Left ventricle myocardium inferior (tissue), 1 donor: ENCODE data around the gene ZNF750. TPM values are rescaled to one million over a fixed set of nuclear protein-coding genes. Genes with fewer than 3 reads are reported as not detected.

Experiments
- DNase-seq: peaks from one replicate; pipeline ENCODE4 v3.0.0-alpha.2; 2020
- H3K27ac ChIP-seq: fragments of 200-600 bp; replicated peaks from 2 replicates; pipeline ENCODE4 v1.8.0; 2021
- H3K27me3 ChIP-seq: fragments of 200-600 bp; 2 replicates; pipeline ENCODE4 v1.8.0; 2021; ENCODE audit warnings: low read depth
- H3K36me3 ChIP-seq: fragments of 200-600 bp; 2 replicates; pipeline ENCODE4 v1.8.0; 2021
- H3K4me1 ChIP-seq: fragments of 200-600 bp; 2 replicates; pipeline ENCODE4 v1.8.0; 2021
- H3K4me3 ChIP-seq: fragments of 200-600 bp; 2 replicates; pipeline ENCODE4 v1.8.0; 2021; ENCODE audit warnings: mild to moderate bottlenecking, moderate library complexity
- H3K9me3 ChIP-seq: fragments of 200-600 bp; replicated peaks from 2 replicates; pipeline ENCODE4 v1.8.0; 2021
- CTCF ChIP-seq: fragments of 200-600 bp; IDR thresholded peaks from 2 replicates; pipeline ENCODE4 v1.8.0; 2021; ENCODE audit warnings: antibody characterized with exemption, mild to moderate bottlenecking, borderline replicate concordance
- intact Hi-C: fragments of 100-400 bp; cut with micrococcal nuclease; formaldehyde crosslinking; loops from one replicate; pipeline ENCODE4 v1.11.0; 2022
- total RNA-seq: library from RNA; stranded (reverse); fragmentation: NEBNext Ultra II Directional; extraction: Animal tissue kit (Norgen Biotek cat#: 25700); gene quantifications from one replicate; pipeline ENCODE4 v1.2.1, GENCODE V29; 2021
- donor health status: DM: no; HTN: yes; CAD: no; lungs with severe emphysema.

ZNF750 gene
- total RNA-seq, 1 donor from 2014 or later = not detected

- no peaks in the 10 kb centered on the region for H3K27me3 ChIP-seq
- intact Hi-C loops = no loop called here
- peaks cover 38% of the 10 kb centered on the region for H3K4me1 ChIP-seq
- no peak for DNase-seq
- no peak overlapping the region for H3K4me3 ChIP-seq
- peak overlapping the region; percentile 59 for H3K27ac ChIP-seq
- no peaks in the 10 kb centered on the region for H3K9me3 ChIP-seq
- peaks cover 21% of the 10 kb centered on the region for H3K36me3 ChIP-seq
- no peak for TF ChIP-seq CTCF
Measured at GRCh38 chr17:82803185-82803584, 36.6 kb downstream of the ZNF750 start.

DNA sequence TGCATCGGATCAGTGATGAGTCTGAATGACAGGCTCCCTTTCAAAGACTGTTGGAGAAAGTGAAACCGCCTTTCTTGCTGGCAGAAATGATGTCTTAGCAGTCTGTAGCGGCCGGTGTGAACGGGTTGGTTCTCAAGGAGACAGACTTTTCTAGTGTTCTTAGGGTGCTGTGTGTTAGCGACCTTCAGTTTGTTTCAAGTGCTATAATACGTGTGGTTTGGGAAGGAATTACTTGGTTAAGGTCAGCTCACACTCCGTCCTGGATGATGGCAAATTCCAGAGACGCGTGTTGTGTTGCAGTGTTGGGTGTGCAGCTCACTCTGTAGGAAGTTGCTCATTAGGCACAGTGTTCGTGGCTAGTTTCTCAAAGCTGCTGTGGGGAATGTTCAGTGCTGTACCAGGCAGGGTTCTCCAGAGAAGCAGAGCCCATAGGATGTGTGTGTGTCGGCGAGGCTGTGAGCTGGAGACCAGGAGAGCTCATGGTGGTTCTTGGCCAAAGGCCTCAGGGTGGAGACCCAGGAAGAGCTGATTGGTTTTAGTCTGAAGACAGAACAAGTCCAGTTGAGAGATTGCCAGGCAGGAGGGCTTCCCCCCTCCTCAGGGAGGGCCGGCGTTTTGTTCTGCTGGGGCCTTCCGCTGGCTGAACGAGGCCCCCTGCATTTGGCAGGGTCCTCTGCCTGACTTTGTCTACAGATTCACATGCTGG lies 37.6 kb downstream of the ZNF750 start:
- Histone ChIP-seq H3K4me3 (no peak overlapping the region), H3K9me3 (no peaks in the 10 kb centered on the region), H3K36me3 (peaks cover 16% of the 10 kb centered on the region), H3K27ac (peak overlapping the region; percentile 59), H3K4me1 (peaks cover 30% of the 10 kb centered on the region), H3K27me3 (no peaks in the 10 kb centered on the region)
- TF ChIP-seq CTCF = no peak
- intact Hi-C loops = no loop called here
- DNase-seq = no peak

DNA sequence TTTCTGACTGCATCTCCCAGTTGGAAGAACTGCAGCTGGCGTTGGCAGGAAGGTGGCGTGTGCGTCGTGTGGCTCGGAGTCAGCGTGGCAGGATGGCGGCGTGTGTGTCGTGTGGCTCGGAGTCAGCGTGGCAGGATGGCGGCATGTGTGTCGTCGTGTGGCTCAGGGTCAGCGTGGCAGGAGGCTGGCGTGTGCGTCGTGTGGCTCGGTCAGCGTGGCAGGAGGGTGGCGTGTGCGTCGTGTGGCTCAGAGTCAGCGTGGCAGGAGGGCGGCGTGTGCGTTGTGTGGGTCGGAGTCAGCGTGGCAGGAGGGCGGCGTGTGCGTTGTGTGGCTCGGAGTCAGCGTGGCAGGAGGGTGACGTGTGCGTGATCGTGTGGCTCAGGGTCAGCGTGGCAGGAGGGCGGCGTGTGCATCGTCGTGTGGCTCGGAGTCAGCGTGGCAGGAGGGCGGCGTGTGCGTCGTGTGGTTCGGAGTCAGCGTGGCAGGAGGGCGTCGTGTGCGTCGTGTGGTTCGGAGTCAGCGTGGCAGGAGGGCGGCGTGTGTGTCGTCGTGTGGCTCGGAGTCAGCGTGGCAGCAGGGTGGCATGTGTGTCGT lies 38.3 kb downstream of the ZNF750 start:
- no peak for TF ChIP-seq CTCF
- peaks cover 23% of the 10 kb centered on the region for H3K4me1 ChIP-seq
- H3K36me3 ChIP-seq = peaks cover 16% of the 10 kb centered on the region
- H3K9me3 ChIP-seq = no peaks in the 10 kb centered on the region
- H3K4me3 ChIP-seq = no peak overlapping the region
- DNase-seq = no peak
- H3K27ac ChIP-seq = no peak overlapping the region
- intact Hi-C loops = no loop called here
- H3K27me3 ChIP-seq = no peaks in the 10 kb centered on the region

GRCh38 chr17:82800885-82801284 lies 38.9 kb downstream of the ZNF750 start:
- H3K4me3 ChIP-seq = no peak overlapping the region
- no peak for TF ChIP-seq CTCF
- no peaks in the 10 kb centered on the region for H3K27me3 ChIP-seq
- H3K9me3 ChIP-seq = no peaks in the 10 kb centered on the region
- peaks cover 16% of the 10 kb centered on the region for H3K36me3 ChIP-seq
- intact Hi-C loops = no loop called here
- peaks cover 21% of the 10 kb centered on the region for H3K4me1 ChIP-seq
- no peak for DNase-seq
- no peak overlapping the region for H3K27ac ChIP-seq

DNA sequence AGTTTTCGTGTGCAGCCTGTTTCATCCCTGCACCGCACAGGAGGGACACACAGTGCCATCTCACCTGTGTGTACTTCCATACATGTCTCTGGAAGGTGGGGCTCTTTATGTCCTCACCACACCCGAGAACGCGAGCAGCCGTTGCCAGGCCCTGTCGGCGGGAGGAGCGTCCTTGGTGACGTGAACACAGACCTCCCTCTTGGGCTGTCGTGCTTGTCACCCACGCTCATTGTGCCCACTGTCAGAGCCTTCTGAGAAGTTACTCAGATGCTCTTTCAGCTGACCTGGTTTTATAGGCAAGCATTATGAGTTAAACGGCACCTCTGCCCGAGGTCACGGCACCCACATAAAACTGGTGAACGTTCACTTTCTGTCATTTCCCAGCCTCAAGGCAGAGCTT lies 40.2 kb downstream of the ZNF750 start:
- intact Hi-C loops = no loop called here
- TF ChIP-seq CTCF = no peak
- no peak for DNase-seq
- Histone ChIP-seq H3K4me3 (no peak overlapping the region), H3K36me3 (peaks cover 16% of the 10 kb centered on the region), H3K27ac (no peak overlapping the region), H3K27me3 (no peaks in the 10 kb centered on the region), H3K4me1 (peaks cover 21% of the 10 kb centered on the region), H3K9me3 (no peaks in the 10 kb centered on the region)
